ENCODE data around the gene FREY1.

DNA sequence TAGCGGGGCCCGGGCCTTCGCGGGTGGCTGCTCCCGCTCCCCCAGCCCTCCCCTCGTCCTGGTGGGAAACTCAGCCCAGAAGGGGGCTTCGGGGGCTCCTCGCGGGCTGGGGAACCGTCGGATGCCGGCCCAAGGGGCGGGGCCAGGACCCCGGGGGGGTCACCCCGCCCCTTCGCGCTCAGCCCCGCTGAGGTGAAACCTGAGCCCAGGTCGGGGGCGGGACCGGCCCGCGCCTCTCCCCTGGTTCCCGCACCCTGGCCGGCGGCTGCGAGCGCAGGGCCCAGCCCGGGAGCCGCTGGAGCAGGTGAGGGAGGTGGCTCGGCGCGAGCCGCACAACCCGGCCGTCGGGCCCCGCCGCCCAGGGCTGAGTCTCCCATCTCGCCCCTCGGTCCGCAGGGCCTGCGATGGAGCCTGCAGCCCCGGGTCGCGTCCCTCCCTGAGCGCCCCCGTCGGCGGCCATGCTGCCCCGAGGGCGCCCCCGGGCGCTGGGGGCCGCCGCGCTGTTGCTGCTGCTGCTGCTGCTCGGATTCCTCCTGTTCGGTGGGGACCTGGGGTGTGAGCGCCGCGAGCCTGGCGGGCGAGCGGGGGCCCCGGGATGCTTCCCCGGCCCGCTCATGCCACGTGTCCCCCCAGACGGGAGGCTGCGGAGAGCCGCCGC, 15.5 kb upstream of the FREY1 start, which contains the start of gene LARGE2:
- TF ChIP-seq POLR2A (IDR thresholded peaks at IDR 0.05) (no peak), CTCF (IDR thresholded peaks at IDR 0.05 in 4 of 5, conservative IDR thresholded peaks at IDR 0.05 in 1 of 5) (no peak)
